Fibroblast of villous mesenchyme (primary cell): ENCODE data around the gene CUEDC1. TPM values are rescaled to one million over a fixed set of nuclear protein-coding genes. Genes with fewer than 3 reads are reported as not detected.
A peak's percentile ranks its signal among the peaks of the same experiment; 100 is the strongest.

ENCODE experiments used
- DNase-seq: peaks from one replicate; pipeline ENCODE4 v3.0.0-alpha.2; 2010; ENCODE audit warnings: low read depth
- H3K4me3 ChIP-seq: 2 replicates; pipeline ENCODE4 v1.5.1; 2011; ENCODE audit warnings: low read depth, mild to moderate bottlenecking, low read length
- total RNA-seq: library from RNA; depleted of rRNA; stranded (reverse); fragments of >200 nt; gene quantifications from 2 replicates; pipeline ENCODE4 v1.2.3, GENCODE V29; 2012
- TF ChIP-seq, protein P1 (sequence below): IDR thresholded peaks from 2 replicates; pipeline ENCODE4 v1.5.1; 2012; ENCODE audit warnings: low read depth, mild to moderate bottlenecking, low read length; ENCODE audit not compliant: insufficient read depth

CUEDC1 gene
- total RNA-seq, 1 donor, result 21.6 TPM

DNA sequence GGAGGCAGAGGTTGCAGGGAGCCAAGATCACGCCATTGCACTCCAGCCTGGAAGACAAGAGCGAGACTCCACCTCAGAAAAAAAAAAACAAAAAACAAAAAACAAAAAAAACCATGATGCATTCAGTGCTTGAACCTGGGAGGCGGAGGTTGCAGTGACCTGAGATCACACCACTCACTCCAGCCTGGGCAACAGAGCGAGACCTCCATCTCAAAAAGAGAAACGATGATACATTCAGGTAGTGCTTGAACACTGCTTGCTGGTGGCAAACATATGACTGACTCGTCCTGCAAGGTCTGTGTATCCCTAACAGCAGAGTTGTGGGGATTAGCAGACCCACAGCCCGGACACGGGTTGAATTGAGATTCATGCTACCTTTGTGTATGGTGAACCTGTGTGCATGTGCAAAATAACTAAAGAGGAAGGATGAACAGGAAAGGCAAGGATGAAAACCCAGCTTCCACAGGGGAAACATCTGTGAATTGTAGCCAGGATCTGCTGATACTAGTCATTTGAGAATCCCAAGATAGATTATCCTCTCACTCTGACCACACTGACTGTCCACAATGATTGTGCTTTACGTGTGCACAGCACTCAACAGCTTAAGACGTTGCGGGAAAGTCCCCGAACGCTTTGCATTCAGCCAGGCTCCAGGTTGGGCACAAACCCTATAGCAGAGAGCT lies 53.0 kb downstream of the CUEDC1 start:
- TF ChIP-seq, protein P1, sequence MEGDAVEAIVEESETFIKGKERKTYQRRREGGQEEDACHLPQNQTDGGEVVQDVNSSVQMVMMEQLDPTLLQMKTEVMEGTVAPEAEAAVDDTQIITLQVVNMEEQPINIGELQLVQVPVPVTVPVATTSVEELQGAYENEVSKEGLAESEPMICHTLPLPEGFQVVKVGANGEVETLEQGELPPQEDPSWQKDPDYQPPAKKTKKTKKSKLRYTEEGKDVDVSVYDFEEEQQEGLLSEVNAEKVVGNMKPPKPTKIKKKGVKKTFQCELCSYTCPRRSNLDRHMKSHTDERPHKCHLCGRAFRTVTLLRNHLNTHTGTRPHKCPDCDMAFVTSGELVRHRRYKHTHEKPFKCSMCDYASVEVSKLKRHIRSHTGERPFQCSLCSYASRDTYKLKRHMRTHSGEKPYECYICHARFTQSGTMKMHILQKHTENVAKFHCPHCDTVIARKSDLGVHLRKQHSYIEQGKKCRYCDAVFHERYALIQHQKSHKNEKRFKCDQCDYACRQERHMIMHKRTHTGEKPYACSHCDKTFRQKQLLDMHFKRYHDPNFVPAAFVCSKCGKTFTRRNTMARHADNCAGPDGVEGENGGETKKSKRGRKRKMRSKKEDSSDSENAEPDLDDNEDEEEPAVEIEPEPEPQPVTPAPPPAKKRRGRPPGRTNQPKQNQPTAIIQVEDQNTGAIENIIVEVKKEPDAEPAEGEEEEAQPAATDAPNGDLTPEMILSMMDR, result no peak
- DNase-seq, result no peak
- H3K4me3 ChIP-seq, result no peak overlapping the region

DNA sequence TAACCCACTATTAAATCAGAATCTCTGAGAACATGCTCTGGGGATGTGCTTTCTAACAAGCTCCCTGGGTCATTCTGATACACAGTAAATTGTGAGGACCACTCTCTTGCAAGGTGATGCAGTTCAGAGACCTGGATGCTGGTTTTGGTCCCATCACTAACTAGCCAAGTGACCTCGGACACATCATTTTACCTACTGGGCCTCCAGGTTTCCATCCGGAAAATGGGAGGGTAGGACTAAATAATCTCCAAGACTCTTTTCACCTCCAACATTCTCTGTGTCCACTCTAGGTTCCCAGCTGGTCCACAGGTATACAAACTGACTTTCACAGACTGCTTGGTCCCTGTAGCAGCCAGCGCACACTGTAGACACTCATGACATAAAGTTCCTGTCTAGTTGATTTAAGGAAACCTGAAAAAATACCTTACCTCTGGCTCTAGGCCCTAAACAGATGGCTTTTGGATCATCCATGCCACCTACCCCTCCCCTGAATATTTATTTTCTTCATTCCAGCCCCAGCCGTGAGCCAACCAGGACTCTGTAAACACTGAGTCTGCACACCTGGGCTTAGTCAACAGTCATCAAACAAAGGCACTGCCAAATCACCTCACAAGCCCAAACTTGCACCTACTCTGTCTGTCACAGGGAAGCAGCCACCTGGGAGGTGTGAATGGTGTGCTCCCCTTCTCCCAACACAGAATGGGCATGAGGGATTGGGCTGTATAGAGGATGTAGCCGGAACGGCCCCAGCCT lies 54.0 kb downstream of the CUEDC1 start:
- no peak overlapping the region for H3K4me3 ChIP-seq
- TF ChIP-seq, protein P1, result no peak
- DNase-seq, result no peak

DNA sequence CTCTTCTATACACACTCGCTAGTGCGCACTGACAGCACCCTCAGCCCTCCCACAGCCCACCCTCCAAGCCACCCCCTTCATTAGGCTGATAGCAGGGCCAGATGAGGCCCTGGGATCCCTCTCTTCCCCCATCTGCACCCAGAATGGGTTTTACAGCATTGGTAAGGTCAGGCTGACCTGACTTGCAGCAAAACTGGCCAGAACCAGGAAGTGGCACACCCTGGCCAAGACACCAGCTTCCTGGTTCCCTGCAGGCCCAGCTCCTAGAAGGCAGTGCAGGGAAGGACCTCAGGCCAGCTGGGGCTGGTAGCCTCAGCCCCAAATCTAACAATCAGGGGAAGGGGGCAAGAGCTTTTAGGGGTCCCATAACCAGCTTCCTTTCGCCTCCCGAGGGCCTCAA lies 55.4 kb downstream of the CUEDC1 start:
- TF ChIP-seq, protein P1, result no peak
- no peak for DNase-seq

DNA sequence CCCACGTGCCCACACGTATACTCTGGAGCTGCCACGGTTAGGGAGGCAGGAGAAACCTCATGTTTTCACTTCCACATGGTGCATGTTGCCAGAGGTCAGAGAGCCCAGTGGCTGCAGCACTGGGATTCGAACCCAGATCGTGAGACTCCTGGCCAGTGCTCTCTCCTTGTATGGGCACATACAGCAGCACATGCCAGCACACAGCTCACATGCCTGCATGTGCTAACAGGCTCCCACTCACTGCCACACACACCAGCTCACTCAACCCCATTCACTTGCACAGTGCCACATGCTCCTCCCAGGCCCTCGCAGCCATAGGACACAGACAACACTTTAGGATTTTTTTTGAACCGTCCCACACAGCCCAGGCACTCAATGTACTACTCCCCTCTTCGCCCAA lies 55.8 kb downstream of the CUEDC1 start:
- no peak overlapping the region for H3K4me3 ChIP-seq
- DNase-seq, result no peak
- TF ChIP-seq, protein P1, result no peak

More for the DNA sequence above, 55.4 kb downstream of the CUEDC1 start:
- H3K4me3 ChIP-seq, result no peak overlapping the region

DNA sequence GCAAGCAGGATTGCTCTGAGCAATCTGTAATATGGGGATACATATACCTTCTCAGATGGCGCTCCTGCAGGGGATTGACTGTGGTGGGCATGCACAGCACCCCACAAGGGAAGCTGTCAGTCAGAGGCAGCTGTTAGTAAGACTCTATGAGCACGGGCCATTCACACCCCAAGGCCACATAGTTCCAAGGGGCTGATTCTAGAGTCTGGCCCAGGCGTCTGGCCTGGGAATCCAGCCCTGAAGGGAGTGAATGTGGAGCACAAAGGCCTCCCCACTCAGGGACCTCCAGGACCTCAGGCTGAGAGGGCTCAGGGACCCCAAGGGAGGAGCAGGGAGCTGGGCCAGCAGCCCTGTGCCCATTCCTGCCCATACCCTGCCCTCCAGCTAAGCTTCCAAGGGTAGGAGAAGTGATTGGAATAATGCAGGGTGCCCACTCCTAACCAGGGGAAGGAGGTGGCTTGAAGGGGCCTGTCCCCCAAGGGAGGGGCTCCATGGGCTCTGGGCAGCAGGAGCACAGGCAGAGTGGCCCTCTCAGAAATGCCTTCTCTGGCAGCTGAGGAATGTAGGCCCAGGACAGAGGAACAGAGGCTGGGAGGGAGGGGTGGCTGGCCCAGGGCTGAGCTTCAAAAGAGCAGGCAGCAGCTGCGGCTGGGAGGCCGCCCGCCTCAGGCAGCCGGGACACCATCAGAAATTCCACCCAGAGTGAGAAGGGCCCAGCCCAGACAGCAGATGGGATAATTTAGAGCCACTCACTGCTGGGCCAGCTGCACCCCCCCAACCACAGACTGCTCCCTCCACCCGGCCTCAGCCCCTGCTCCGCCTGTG lies 56.5 kb downstream of the CUEDC1 start:
- H3K4me3 ChIP-seq, result no peak overlapping the region
- DNase-seq, result peak; percentile 57
- TF ChIP-seq, protein P1, result no peak

DNA sequence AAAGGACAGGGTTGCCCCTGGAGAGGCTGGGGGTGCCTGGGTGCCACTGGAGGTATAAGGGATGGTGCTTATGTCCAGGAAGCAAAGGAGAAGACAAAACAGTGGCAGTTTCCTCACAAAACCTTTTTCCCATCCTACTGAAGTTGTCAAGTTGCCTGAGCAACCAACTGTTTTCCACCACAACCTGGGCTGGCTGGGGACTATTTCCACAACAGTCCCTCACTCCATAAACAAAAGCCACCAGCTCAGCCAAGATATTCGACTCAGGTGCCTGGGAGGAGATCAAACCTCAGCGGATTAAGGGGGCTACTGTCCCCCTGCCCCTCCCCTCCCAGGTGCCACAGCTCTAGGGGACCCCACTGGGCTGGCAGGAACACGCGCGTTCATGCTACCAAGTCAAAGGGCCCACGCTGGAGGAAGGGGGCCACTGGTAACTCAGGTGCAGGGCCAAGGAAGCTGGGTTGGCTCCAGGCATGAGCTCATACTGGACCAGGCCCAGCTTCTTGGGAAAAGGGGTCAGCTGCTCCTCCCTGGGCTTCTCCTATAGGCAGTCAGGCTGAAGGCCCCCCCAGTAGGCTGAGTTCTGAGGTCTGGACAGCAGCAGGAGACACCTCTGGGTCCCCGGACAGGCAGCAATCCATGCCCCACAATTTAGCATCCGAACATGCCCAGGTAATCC lies 59.7 kb downstream of the CUEDC1 start:
- no peak for DNase-seq
- TF ChIP-seq, protein P1, result no peak
- H3K4me3 ChIP-seq, result no peak overlapping the region
